Cardiac fibroblast (primary cell): Measurements from ENCODE around the gene OVAAL.
"Not testable (repeated sequence)": the region's sequence is repeated elsewhere in the genome, so short reads cannot be mapped to it uniquely, and the experiment has no call there.

Experiments
- DNase-seq, 2 donors: peaks; one replicate each; pipeline versions ENCODE4 v3.0.0 to v3.0.0-alpha.2; 2010; ENCODE audit warnings: low read depth in 2 of 2
- H3K4me3 ChIP-seq, 2 donors: replicated peaks in 1 of 2; 1 replicate in 1 of 2; 2 replicates in 1 of 2; pipeline ENCODE4 v1.5.1; 2011; ENCODE audit warnings: low read depth in 2 of 2, low read length in 2 of 2, mild to moderate bottlenecking in 2 of 2, moderate library complexity in 1 of 2
- TF ChIP-seq, protein P1 (sequence below): IDR thresholded peaks from one replicate; pipeline ENCODE4 v1.5.1; 2011; ENCODE audit warnings: low read depth, mild to moderate bottlenecking, low read length, inconsistent platforms

The OVAAL gene

DNA sequence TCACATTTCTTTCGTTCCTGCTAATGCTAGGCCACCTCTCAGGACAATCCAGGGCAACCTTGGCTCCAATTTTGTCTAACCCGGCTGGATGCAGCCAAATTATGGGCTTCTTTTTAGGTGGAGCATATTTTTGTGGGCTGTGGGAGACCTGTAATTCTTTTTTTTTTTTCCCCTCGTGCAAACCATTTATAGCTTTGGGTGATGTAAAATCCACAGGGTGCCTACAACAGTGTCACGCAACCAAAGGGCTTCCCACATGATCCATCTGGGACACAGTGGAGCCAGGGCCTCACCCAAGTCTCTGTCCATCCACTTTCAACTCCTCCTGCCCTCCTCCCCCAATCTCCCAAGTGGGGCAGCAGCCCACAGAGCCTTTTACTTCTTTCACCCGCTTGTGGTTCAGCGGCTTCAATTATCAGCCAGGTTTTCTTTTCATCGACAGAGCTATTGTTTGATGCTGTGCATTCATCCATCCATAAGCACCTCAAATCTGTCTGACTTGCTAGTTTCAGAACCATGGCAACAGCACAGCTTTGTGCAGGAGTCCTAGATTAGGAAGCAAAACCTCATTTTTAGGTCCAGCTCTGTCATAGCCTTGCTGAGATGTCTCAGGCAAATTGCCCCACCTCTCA, 10.0 kb upstream of the OVAAL start:
- no peak for DNase-seq
- TF ChIP-seq, protein P1, sequence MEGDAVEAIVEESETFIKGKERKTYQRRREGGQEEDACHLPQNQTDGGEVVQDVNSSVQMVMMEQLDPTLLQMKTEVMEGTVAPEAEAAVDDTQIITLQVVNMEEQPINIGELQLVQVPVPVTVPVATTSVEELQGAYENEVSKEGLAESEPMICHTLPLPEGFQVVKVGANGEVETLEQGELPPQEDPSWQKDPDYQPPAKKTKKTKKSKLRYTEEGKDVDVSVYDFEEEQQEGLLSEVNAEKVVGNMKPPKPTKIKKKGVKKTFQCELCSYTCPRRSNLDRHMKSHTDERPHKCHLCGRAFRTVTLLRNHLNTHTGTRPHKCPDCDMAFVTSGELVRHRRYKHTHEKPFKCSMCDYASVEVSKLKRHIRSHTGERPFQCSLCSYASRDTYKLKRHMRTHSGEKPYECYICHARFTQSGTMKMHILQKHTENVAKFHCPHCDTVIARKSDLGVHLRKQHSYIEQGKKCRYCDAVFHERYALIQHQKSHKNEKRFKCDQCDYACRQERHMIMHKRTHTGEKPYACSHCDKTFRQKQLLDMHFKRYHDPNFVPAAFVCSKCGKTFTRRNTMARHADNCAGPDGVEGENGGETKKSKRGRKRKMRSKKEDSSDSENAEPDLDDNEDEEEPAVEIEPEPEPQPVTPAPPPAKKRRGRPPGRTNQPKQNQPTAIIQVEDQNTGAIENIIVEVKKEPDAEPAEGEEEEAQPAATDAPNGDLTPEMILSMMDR, result no peak
- no peak overlapping the region for H3K4me3 ChIP-seq

DNA sequence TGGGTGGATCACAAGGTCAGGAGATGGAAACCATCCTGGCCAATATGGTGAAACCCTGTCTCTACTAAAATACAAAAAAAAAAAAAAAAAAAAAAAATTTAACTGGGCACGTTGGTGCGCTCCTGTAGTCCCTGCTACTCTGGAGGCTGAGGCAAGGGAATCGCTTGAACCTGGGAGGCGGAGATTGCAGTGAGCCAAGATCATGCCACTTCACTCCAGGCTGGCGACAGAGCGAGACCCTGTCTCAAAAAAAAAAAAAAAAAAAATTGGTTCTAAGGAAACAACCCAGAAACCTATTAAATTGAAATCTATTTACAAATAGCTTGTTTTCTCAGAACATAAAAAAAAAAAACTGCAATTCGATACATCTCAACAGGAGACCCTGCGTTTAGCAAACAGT, 9.0 kb upstream of the OVAAL start:
- not testable (repeated sequence) for DNase-seq, H3K4me3 ChIP-seq

DNA sequence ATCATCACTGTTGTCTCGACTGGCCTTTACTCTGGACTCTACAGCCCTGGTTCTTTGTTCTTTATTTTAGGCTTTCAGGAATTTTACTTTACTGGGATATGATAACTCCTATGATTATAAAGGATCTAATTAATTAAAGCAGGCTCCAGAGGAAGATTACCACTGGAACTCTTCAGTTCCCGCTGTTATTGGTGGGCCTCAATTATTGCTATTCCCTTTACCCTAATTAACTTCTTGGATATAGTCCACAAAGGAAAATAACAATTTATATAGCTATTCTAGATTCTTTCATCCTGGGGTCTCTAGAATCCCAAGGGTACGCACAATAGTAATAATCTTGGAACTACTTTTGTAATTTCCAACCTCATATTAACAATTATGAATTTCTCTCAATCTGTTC, 8.5 kb upstream of the OVAAL start:
- DNase-seq, result no peak
- no peak overlapping the region for H3K4me3 ChIP-seq
- TF ChIP-seq, protein P1, result no peak

DNA sequence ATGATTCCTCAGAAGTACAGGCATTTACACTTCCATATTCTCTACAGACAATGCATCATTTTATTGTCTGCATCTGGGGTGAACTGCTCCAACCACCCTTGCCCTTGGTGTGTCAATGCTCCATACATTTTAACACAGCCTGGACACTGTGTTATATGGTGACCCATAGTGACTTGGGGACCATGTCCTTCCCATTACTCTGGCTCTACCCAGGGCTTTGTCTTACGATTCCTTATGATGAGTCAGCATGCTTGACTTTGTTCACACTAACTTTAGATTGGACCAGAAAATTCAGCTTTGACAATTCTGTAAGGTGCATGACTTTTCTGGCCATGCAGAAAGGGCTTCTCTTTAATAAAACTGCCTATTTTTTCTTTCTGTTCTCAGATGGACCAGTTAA, 6.8 kb upstream of the OVAAL start:
- DNase-seq, result no peak
- TF ChIP-seq, protein P1, result no peak
- H3K4me3 ChIP-seq, result no peak overlapping the region

DNA sequence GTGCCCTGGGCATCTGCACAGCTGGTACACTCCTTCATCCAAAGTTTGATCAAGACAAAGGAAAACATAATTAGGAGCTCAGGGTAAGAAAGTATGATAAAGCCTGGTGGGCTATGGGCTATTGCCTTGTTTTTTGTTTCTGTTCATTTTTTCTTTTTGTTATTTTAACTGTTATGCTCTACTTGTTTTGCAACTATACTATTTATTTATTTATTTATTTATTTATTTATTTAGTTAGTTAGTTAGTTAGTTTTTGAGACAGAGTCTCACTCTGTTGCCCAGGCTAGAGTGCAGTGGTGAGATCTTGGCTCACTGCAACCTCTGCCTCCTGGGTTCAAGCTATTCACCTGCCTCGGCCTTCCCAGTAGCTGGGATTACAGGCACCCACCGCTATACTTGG, 5.7 kb upstream of the OVAAL start:
- not testable (repeated sequence) for H3K4me3 ChIP-seq, DNase-seq

DNA sequence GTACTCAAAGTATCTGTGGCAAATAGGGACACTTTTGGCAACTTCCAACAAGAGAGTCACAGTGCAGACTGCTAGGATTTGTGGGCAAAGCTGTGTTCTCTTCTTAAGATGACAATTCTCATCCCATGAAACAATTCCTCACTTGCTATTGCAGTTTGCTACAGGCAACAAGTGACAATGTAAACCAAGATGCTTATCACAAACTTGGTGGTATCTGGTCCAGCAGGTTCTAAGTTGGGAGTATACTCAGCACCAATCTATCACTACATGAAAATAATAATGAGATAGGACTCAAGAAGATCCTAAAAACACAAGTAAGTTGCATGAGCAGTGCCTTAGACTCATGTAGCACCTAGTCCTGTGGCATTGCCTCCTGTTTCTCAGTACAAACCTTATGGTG, 3.4 kb upstream of the OVAAL start:
- TF ChIP-seq, protein P1, result no peak
- H3K4me3 ChIP-seq, result no peak overlapping the region
- DNase-seq, result no peak

DNA sequence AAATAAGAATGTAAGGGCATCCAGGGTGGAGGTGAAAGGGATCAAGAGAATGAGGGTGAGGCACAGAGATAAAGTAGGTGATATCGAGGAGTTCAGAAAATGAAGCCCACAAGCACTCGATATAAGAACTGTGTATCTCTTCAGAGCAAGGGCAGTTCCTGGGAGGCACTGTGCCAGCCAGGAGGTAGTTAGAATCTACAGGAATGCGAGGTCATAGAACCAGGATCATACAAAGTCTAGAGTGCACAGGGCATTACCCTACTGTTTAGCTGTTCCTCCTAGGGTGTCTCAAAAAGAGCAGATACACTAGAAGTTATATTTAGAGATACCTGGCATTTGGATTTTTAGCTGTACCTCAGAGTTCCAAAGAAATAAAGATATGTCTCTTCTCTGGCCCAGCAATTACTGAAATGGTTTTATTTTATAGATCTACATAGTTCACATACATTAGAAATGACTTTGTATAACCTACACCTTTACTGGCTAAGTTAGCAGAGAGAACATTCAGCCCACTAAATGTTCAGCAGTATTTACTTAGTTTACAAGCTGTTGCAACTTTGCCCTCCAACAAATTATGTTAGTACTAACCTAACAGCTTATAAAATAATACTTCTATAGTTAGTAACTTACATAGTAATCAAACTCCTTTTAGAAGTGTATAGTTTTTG, 1.6 kb downstream of the OVAAL start:
- DNase-seq, result peak in 1 of 2 donors; percentile 12
- TF ChIP-seq, protein P1, result no peak
- no peak overlapping the region for H3K4me3 ChIP-seq

DNA sequence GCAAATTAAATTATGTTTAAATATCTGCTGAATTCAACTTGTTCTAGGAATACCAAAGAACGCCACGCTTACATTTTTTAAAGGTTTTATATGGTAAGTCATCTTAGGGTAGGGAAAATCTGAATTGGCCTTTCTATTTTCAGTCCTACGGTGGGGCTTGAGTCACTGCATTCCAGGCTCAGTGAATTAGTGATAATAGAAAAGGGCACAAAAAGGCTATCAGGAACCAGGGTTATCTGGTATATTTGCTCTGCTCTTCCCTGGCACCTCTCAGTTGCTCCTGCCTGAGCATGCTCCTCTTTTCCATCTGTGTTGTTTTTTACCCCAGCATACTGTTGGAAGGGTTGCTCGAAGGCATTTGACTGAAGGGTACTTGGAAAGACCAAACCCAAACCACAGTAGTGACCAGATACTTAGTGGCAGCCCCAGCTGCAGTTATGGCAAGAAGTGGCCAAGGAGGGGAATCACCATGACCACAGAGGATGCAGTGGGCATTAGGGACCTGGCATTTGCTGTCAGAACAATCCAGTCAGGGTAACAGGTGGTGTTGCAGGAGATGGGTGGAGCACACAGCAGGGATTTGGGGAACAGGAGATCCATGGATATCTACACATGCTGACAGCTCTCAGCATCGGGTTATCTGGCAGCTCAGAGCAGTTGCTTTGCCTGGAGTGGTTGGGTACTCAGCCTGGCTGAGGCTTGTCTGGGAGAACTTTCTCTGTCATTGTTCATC, 2.3 kb downstream of the OVAAL start:
- H3K4me3 ChIP-seq, result no peak overlapping the region
- peak in 1 of 2 donors; percentile 72 for DNase-seq
- TF ChIP-seq, protein P1, result no peak
